KBM-7 (cell line): ENCODE results near the gene ARRB1.
"Not testable (repeated sequence)": the region's sequence is repeated elsewhere in the genome, so short reads cannot be mapped to it uniquely, and the experiment has no call there.

ENCODE experiments used
- DNase-seq: peaks from one replicate; pipeline ENCODE4 v3.0.0-alpha.2; 2015
- in situ Hi-C: fragments of 300-500 bp; cut with MboI; formaldehyde crosslinking; loops from 2 replicates; pipeline ENCODE4 v1.14.3; 2020; ENCODE audit warnings: low sequenced_read_pairs, low pct_unique_long_range_greater_than_20kb, mixed read lengths

ARRB1 gene

GRCh38 chr11:75331304-75331703 lies 20.2 kb downstream of the ARRB1 start:
- in situ Hi-C loops = loop anchor here (10.0 kb wide), 1 partner anchor 53 kb away; no protein-coding TSS in a partner anchor
- not testable (repeated sequence) for DNase-seq

- in situ Hi-C loops = loop anchor here (10.0 kb wide), 1 partner anchor 54 kb away; no protein-coding TSS in a partner anchor
- DNase-seq = not testable (repeated sequence)
Observed at GRCh38 chr11:75330886-75331285, 20.6 kb downstream of the ARRB1 start.

- in situ Hi-C loops = loop anchor here (10.0 kb wide), 1 partner anchor 55 kb away; no protein-coding TSS in a partner anchor
- DNase-seq = no peak
Observed at GRCh38 chr11:75330291-75330690, 21.2 kb downstream of the ARRB1 start.

GRCh38 chr11:75328426-75329277 lies 22.8 kb downstream of the ARRB1 start:
- in situ Hi-C loops = no loop called here

GRCh38 chr11:75326439-75326810 lies 25.0 kb downstream of the ARRB1 start:
- in situ Hi-C loops = no loop called here
- no peak for DNase-seq

More at GRCh38 chr11:75328426-75329277, 22.8 kb downstream of the ARRB1 start:
- peak; percentile 95 for DNase-seq

GRCh38 chr11:75325713-75326438 lies 25.6 kb downstream of the ARRB1 start:
- in situ Hi-C loops = no loop called here
- DNase-seq = no peak

GRCh38 chr11:75324740-75325139 lies 26.7 kb downstream of the ARRB1 start:
- DNase-seq = no peak
- in situ Hi-C loops = no loop called here

- no peak for DNase-seq
- in situ Hi-C loops = no loop called here
Observed at GRCh38 chr11:75324189-75324588, 27.3 kb downstream of the ARRB1 start.

- in situ Hi-C loops = no loop called here
- DNase-seq = no peak
Observed at GRCh38 chr11:75323609-75324008, 27.9 kb downstream of the ARRB1 start.

GRCh38 chr11:75320643-75321042 lies 30.8 kb downstream of the ARRB1 start:
- in situ Hi-C loops = no loop called here
- no peak for DNase-seq

GRCh38 chr11:75320046-75320618 lies 31.3 kb downstream of the ARRB1 start:
- in situ Hi-C loops = no loop called here
- no peak for DNase-seq

GRCh38 chr11:75319035-75319877 lies 32.2 kb downstream of the ARRB1 start:
- in situ Hi-C loops = no loop called here
- DNase-seq = no peak

- in situ Hi-C loops = no loop called here
- no peak for DNase-seq
Observed at GRCh38 chr11:75317446-75318122, 33.9 kb downstream of the ARRB1 start.

- in situ Hi-C loops = no loop called here
- no peak for DNase-seq
Observed at GRCh38 chr11:75315439-75315805, 36.0 kb downstream of the ARRB1 start.

GRCh38 chr11:75314771-75315438 lies 36.6 kb downstream of the ARRB1 start:
- in situ Hi-C loops = no loop called here
- DNase-seq = no peak

GRCh38 chr11:75313513-75314272 lies 37.8 kb downstream of the ARRB1 start:
- DNase-seq = no peak

GRCh38 chr11:75312346-75312745 lies 39.1 kb downstream of the ARRB1 start:
- no peak for DNase-seq
- in situ Hi-C loops = no loop called here

More at GRCh38 chr11:75313513-75314272, 37.8 kb downstream of the ARRB1 start:
- in situ Hi-C loops = no loop called here
